Suprapubic skin (tissue), 4 donors: ENCODE data around the gene BUD23. TPM values are rescaled to one million over a fixed set of nuclear protein-coding genes. Genes with fewer than 3 reads are reported as not detected.
A peak's percentile ranks its signal among the peaks of the same experiment; 100 is the strongest.

ENCODE experiments used
- DNase-seq, 2 donors: peaks; one replicate each; pipeline ENCODE4 v3.0.0-alpha.2; 2019; ENCODE audit warnings: low spot score in 2 of 2
- H3K27ac ChIP-seq: fragments of 200-600 bp; sonication (generic); one replicate; pipeline ENCODE4 v1.5.1; 2019
- H3K27me3 ChIP-seq: fragments of 200-600 bp; sonication (generic); one replicate; pipeline ENCODE4 v1.5.1; 2019
- H3K36me3 ChIP-seq: fragments of 200-600 bp; sonication (generic); one replicate; pipeline ENCODE4 v1.5.1; 2019
- H3K4me1 ChIP-seq: fragments of 200-600 bp; sonication (generic); one replicate; pipeline ENCODE4 v1.5.1; 2019
- H3K4me3 ChIP-seq: fragments of 200-600 bp; sonication (generic); one replicate; pipeline ENCODE4 v1.5.1; 2019; ENCODE audit warnings: mild to moderate bottlenecking
- H3K9me3 ChIP-seq: fragments of 200-600 bp; sonication (generic); one replicate; pipeline ENCODE4 v1.5.1; 2019
- CTCF ChIP-seq, 2 donors: fragments of 200-600 bp in 1 of 2; fragments of 450-650 bp in 1 of 2; sonication (generic) in 1 of 2; IDR thresholded peaks; one replicate each; pipeline ENCODE4 v1.5.1; 2016 to 2019; ENCODE audit warnings: antibody characterized with exemption in 2 of 2, mild to moderate bottlenecking in 1 of 2, moderate library complexity in 1 of 2
- EP300 ChIP-seq: sonication (generic); formaldehyde crosslinking; IDR thresholded peaks from one replicate; pipeline ENCODE4 v1.6.1; 2017; ENCODE audit warnings: antibody characterized with exemption
- POLR2A ChIP-seq, 2 donors: fragments of 450-650 bp; IDR thresholded peaks; one replicate each; pipeline ENCODE4 v1.6.1; 2017; ENCODE audit warnings: antibody characterized with exemption in 2 of 2, mild to moderate bottlenecking in 2 of 2, moderate library complexity in 2 of 2
- POLR2AphosphoS5 ChIP-seq, 3 donors: sonication (generic); formaldehyde crosslinking; IDR thresholded peaks; one replicate each; pipeline ENCODE4 v1.6.1; 2017; ENCODE audit warnings: antibody characterized with exemption in 3 of 3
- WGBS: methylation state at CpG from one replicate; pipeline ENCODE4 v1.1.5; 2018; 5-methylcytosine and 5-hydroxymethylcytosine counted together
- total RNA-seq, 4 donors: library from RNA; depleted of rRNA; stranded (reverse); fragments of >200 nt; gene quantifications; one replicate each; pipeline ENCODE4 v1.1.0, GENCODE V29; 2016

Gene BUD23
- total RNA-seq, 4 donors from 2014 or later: 48.1 to 65.8 (median 53.8) TPM

- peaks cover 31% of the 10 kb centered on the region for H3K4me1 ChIP-seq
- WGBS: 96% methylated on average over 4 of the region's 6 CpGs
- DNase-seq: no peak
- H3K27ac ChIP-seq: no peak overlapping the region
- H3K4me3 ChIP-seq: no peak overlapping the region
- no peaks in the 10 kb centered on the region for H3K9me3 ChIP-seq
- no peak for TF ChIP-seq CTCF (IDR thresholded peaks at IDR 0.05)
- TF ChIP-seq POLR2A (IDR thresholded peaks at IDR 0.05): no peak
- TF ChIP-seq POLR2AphosphoS5 (IDR thresholded peaks at IDR 0.05): no peak
- peaks cover 23% of the 10 kb centered on the region for H3K36me3 ChIP-seq
- no peaks in the 10 kb centered on the region for H3K27me3 ChIP-seq
These were observed 4.5 kb upstream of the BUD23 start for GRCh38 chr7:73678862-73679261.

GRCh38 chr7:73679709-73680108 lies 3.7 kb upstream of the BUD23 start:
- H3K4me3 ChIP-seq: no peak overlapping the region
- H3K9me3 ChIP-seq: no peaks in the 10 kb centered on the region
- peaks cover 23% of the 10 kb centered on the region for H3K36me3 ChIP-seq
- H3K27me3 ChIP-seq: no peaks in the 10 kb centered on the region
- TF ChIP-seq CTCF (IDR thresholded peaks at IDR 0.05) (no peak), EP300 (no peak)
- no peak for DNase-seq
- peaks cover 39% of the 10 kb centered on the region for H3K4me1 ChIP-seq
- 74% methylated on average over 2 of the region's 2 CpGs for WGBS
- no peak overlapping the region for H3K27ac ChIP-seq

GRCh38 chr7:73680501-73680900 lies 2.9 kb upstream of the BUD23 start:
- Histone ChIP-seq H3K4me1 (peaks cover 39% of the 10 kb centered on the region), H3K27ac (no peak overlapping the region), H3K36me3 (peaks cover 23% of the 10 kb centered on the region), H3K9me3 (no peaks in the 10 kb centered on the region), H3K4me3 (no peak overlapping the region), H3K27me3 (no peaks in the 10 kb centered on the region)
- WGBS: 79% methylated on average over 7 of the region's 7 CpGs
- no peak for DNase-seq
- TF ChIP-seq POLR2AphosphoS5 (IDR thresholded peaks at IDR 0.05) (no peak), EP300 (no peak), POLR2A (IDR thresholded peaks at IDR 0.05) (no peak), CTCF (IDR thresholded peaks at IDR 0.05) (no peak)

DNA sequence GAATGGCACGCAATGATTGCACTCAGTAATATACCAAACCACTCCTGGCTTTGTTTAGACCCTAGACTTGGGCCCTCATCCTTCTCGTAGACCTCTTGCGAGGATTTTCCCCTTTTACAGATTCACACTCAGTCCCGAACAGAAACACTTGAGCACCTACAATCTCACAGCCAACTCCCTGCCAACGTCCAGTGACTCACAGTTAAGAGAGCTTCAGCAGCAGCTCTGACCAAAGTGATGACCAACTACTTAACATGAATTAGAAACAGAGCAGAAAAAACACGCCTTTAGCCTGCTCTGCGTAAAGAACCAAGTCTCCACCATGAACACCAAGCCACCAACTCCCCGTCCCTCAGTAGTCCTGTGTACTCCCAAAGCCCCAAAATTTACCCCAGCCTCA lies 2.4 kb upstream of the BUD23 start:
- H3K27ac ChIP-seq: no peak overlapping the region
- no peak for DNase-seq
- H3K4me1 ChIP-seq: peaks cover 39% of the 10 kb centered on the region
- WGBS: 81% methylated on average over 8 of the region's 8 CpGs
- no peak overlapping the region for H3K4me3 ChIP-seq
- H3K27me3 ChIP-seq: no peaks in the 10 kb centered on the region
- H3K9me3 ChIP-seq: no peaks in the 10 kb centered on the region
- no peak for TF ChIP-seq CTCF (IDR thresholded peaks at IDR 0.05)
- no peak for TF ChIP-seq EP300
- TF ChIP-seq POLR2A (IDR thresholded peaks at IDR 0.05): no peak
- no peak for TF ChIP-seq POLR2AphosphoS5 (IDR thresholded peaks at IDR 0.05)
- H3K36me3 ChIP-seq: peaks cover 23% of the 10 kb centered on the region

DNA sequence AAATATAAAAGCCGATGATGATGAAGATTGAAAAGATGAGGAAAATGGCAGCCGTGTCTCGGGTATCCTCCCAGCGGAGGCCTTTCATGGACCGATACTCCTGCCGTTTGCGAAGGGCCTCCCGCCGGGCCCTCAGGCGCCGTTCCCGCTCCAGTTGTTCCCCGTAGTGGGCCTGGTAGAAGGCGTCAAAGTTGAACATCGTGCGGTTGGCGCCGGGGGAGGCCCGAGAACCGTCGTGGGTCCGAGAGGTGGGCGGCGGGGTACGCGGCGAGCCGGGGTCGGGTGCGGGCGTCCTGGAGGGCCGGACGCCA lies 697 bp upstream of the BUD23 start:
- peak overlapping the region; percentile 89 for H3K4me3 ChIP-seq
- no peaks in the 10 kb centered on the region for H3K27me3 ChIP-seq
- peaks cover 39% of the 10 kb centered on the region for H3K4me1 ChIP-seq
- DNase-seq: no peak
- no peaks in the 10 kb centered on the region for H3K9me3 ChIP-seq
- H3K36me3 ChIP-seq: peaks cover 37% of the 10 kb centered on the region
- H3K27ac ChIP-seq: peak overlapping the region; percentile 90
- TF ChIP-seq POLR2A (IDR thresholded peaks at IDR 0.05) (no peak), CTCF (IDR thresholded peaks at IDR 0.05) (no peak), POLR2AphosphoS5 (IDR thresholded peaks at IDR 0.05) (no peak), EP300 (no peak)
- 2% methylated on average over 22 of the region's 33 CpGs for WGBS
